ENCODE results near the gene CNGB1.
A peak's percentile ranks its signal among the peaks of the same experiment; 100 is the strongest.

Gene CNGB1

GRCh38 chr16:57888128-57888527 is 82.8 kb downstream of the CNGB1 start:
- Histone ChIP-seq H3K4me1 (ENCODE audit: control insufficient read depth, insufficient read depth, low read length, unreplicated experiment) (peaks cover 45% of the 10 kb centered on the region), H3K4me3 (ENCODE audit: low read depth, low read length) (no peak overlapping the region), H3K27me3 (ENCODE audit: insufficient read depth, low read length) (peaks cover 18% of the 10 kb centered on the region), H3K36me3 (ENCODE audit: insufficient read depth, low read length) (no peaks in the 10 kb centered on the region), H3K27ac (ENCODE audit: low read depth, low read length) (no peak overlapping the region), H3K79me2 (ENCODE audit: control insufficient read depth, insufficient read depth, low read length, unreplicated experiment) (no peaks in the 10 kb centered on the region), H2AFZ (ENCODE audit: low read length, unreplicated experiment) (no peak overlapping the region)

- Histone ChIP-seq H3K4me1 (ENCODE audit: control insufficient read depth, insufficient read depth, low read length, unreplicated experiment) (peaks cover 45% of the 10 kb centered on the region), H3K27me3 (ENCODE audit: insufficient read depth, low read length) (peaks cover 18% of the 10 kb centered on the region), H3K27ac (ENCODE audit: low read depth, low read length) (no peak overlapping the region), H2AFZ (ENCODE audit: low read length, unreplicated experiment) (no peak overlapping the region), H3K36me3 (ENCODE audit: insufficient read depth, low read length) (no peaks in the 10 kb centered on the region), H3K79me2 (ENCODE audit: control insufficient read depth, insufficient read depth, low read length, unreplicated experiment) (no peaks in the 10 kb centered on the region), H3K4me3 (ENCODE audit: low read depth, low read length) (no peak overlapping the region)
Measured at GRCh38 chr16:57887711-57888110, 83.2 kb downstream of the CNGB1 start.

GRCh38 chr16:57886427-57886826 is 84.5 kb downstream of the CNGB1 start:
- H3K27me3 ChIP-seq (ENCODE audit: insufficient read depth, low read length): peaks cover 18% of the 10 kb centered on the region
- peaks cover 36% of the 10 kb centered on the region for H3K4me1 ChIP-seq (ENCODE audit: control insufficient read depth, insufficient read depth, low read length, unreplicated experiment)
- H3K79me2 ChIP-seq (ENCODE audit: control insufficient read depth, insufficient read depth, low read length, unreplicated experiment): no peaks in the 10 kb centered on the region
- no peak overlapping the region for H3K27ac ChIP-seq (ENCODE audit: low read depth, low read length)
- H2AFZ ChIP-seq (ENCODE audit: low read length, unreplicated experiment): no peak overlapping the region
- H3K36me3 ChIP-seq (ENCODE audit: insufficient read depth, low read length): no peaks in the 10 kb centered on the region
- no peak overlapping the region for H3K4me3 ChIP-seq (ENCODE audit: low read depth, low read length)

- Histone ChIP-seq H2AFZ (ENCODE audit: low read length, unreplicated experiment) (no peak overlapping the region), H3K79me2 (ENCODE audit: control insufficient read depth, insufficient read depth, low read length, unreplicated experiment) (no peaks in the 10 kb centered on the region), H3K4me1 (ENCODE audit: control insufficient read depth, insufficient read depth, low read length, unreplicated experiment) (peaks cover 19% of the 10 kb centered on the region), H3K36me3 (ENCODE audit: insufficient read depth, low read length) (no peaks in the 10 kb centered on the region), H3K27ac (ENCODE audit: low read depth, low read length) (no peak overlapping the region), H3K4me3 (ENCODE audit: low read depth, low read length) (no peak overlapping the region), H3K27me3 (ENCODE audit: insufficient read depth, low read length) (peaks cover 18% of the 10 kb centered on the region)
Measured at GRCh38 chr16:57884655-57885133, 86.2 kb downstream of the CNGB1 start.

GRCh38 chr16:57883953-57884654 is 86.8 kb downstream of the CNGB1 start:
- H3K27ac ChIP-seq (ENCODE audit: low read depth, low read length): no peak overlapping the region
- H3K79me2 ChIP-seq (ENCODE audit: control insufficient read depth, insufficient read depth, low read length, unreplicated experiment): no peaks in the 10 kb centered on the region
- H3K4me1 ChIP-seq (ENCODE audit: control insufficient read depth, insufficient read depth, low read length, unreplicated experiment): peaks cover 13% of the 10 kb centered on the region
- H3K4me3 ChIP-seq (ENCODE audit: low read depth, low read length): peak overlapping the region; percentile 27; the same call in 1 of the 2 replicates
- H2AFZ ChIP-seq (ENCODE audit: low read length, unreplicated experiment): peak overlapping the region; percentile 32
- peaks cover 18% of the 10 kb centered on the region for H3K27me3 ChIP-seq (ENCODE audit: insufficient read depth, low read length)
- H3K36me3 ChIP-seq (ENCODE audit: insufficient read depth, low read length): no peaks in the 10 kb centered on the region

GRCh38 chr16:57883480-57883879 is 87.4 kb downstream of the CNGB1 start:
- H3K36me3 ChIP-seq (ENCODE audit: insufficient read depth, low read length): no peaks in the 10 kb centered on the region
- H3K4me3 ChIP-seq (ENCODE audit: low read depth, low read length): peak overlapping the region; percentile 27; the same call in 1 of the 2 replicates
- H2AFZ ChIP-seq (ENCODE audit: low read length, unreplicated experiment): peak overlapping the region; percentile 32
- peaks cover 18% of the 10 kb centered on the region for H3K27me3 ChIP-seq (ENCODE audit: insufficient read depth, low read length)
- peaks cover 13% of the 10 kb centered on the region for H3K4me1 ChIP-seq (ENCODE audit: control insufficient read depth, insufficient read depth, low read length, unreplicated experiment)
- H3K27ac ChIP-seq (ENCODE audit: low read depth, low read length): no peak overlapping the region
- no peaks in the 10 kb centered on the region for H3K79me2 ChIP-seq (ENCODE audit: control insufficient read depth, insufficient read depth, low read length, unreplicated experiment)

GRCh38 chr16:57882792-57883191 is 88.1 kb downstream of the CNGB1 start:
- H3K36me3 ChIP-seq (ENCODE audit: insufficient read depth, low read length): no peaks in the 10 kb centered on the region
- H3K79me2 ChIP-seq (ENCODE audit: control insufficient read depth, insufficient read depth, low read length, unreplicated experiment): no peaks in the 10 kb centered on the region
- H3K4me1 ChIP-seq (ENCODE audit: control insufficient read depth, insufficient read depth, low read length, unreplicated experiment): peaks cover 13% of the 10 kb centered on the region
- no peak overlapping the region for H3K27ac ChIP-seq (ENCODE audit: low read depth, low read length)
- H3K4me3 ChIP-seq (ENCODE audit: low read depth, low read length): no peak overlapping the region
- peaks cover 18% of the 10 kb centered on the region for H3K27me3 ChIP-seq (ENCODE audit: insufficient read depth, low read length)
- H2AFZ ChIP-seq (ENCODE audit: low read length, unreplicated experiment): no peak overlapping the region

GRCh38 chr16:57882206-57882605 is 88.7 kb downstream of the CNGB1 start:
- peaks cover 13% of the 10 kb centered on the region for H3K4me1 ChIP-seq (ENCODE audit: control insufficient read depth, insufficient read depth, low read length, unreplicated experiment)
- H3K27ac ChIP-seq (ENCODE audit: low read depth, low read length): no peak overlapping the region
- no peak overlapping the region for H3K4me3 ChIP-seq (ENCODE audit: low read depth, low read length)
- no peaks in the 10 kb centered on the region for H3K36me3 ChIP-seq (ENCODE audit: insufficient read depth, low read length)
- H3K27me3 ChIP-seq (ENCODE audit: insufficient read depth, low read length): peaks cover 18% of the 10 kb centered on the region
- H2AFZ ChIP-seq (ENCODE audit: low read length, unreplicated experiment): no peak overlapping the region
- no peaks in the 10 kb centered on the region for H3K79me2 ChIP-seq (ENCODE audit: control insufficient read depth, insufficient read depth, low read length, unreplicated experiment)

- peaks cover 9% of the 10 kb centered on the region for H3K4me1 ChIP-seq (ENCODE audit: control insufficient read depth, insufficient read depth, low read length, unreplicated experiment)
- H3K36me3 ChIP-seq (ENCODE audit: insufficient read depth, low read length): no peaks in the 10 kb centered on the region
- H3K4me3 ChIP-seq (ENCODE audit: low read depth, low read length): no peak overlapping the region
- no peak overlapping the region for H2AFZ ChIP-seq (ENCODE audit: low read length, unreplicated experiment)
- H3K79me2 ChIP-seq (ENCODE audit: control insufficient read depth, insufficient read depth, low read length, unreplicated experiment): no peaks in the 10 kb centered on the region
- H3K27me3 ChIP-seq (ENCODE audit: insufficient read depth, low read length): peaks cover 4% of the 10 kb centered on the region; the same call in 1 of the 2 replicates
- no peak overlapping the region for H3K27ac ChIP-seq (ENCODE audit: low read depth, low read length)
Measured at GRCh38 chr16:57878586-57878985, 92.3 kb downstream of the CNGB1 start.

GRCh38 chr16:57876210-57876609 is 94.7 kb downstream of the CNGB1 start:
- Histone ChIP-seq H3K27ac (ENCODE audit: low read depth, low read length) (no peak overlapping the region), H3K27me3 (ENCODE audit: insufficient read depth, low read length) (no peaks in the 10 kb centered on the region), H3K4me3 (ENCODE audit: low read depth, low read length) (no peak overlapping the region), H3K36me3 (ENCODE audit: insufficient read depth, low read length) (no peaks in the 10 kb centered on the region), H2AFZ (ENCODE audit: low read length, unreplicated experiment) (no peak overlapping the region), H3K79me2 (ENCODE audit: control insufficient read depth, insufficient read depth, low read length, unreplicated experiment) (no peaks in the 10 kb centered on the region), H3K4me1 (ENCODE audit: control insufficient read depth, insufficient read depth, low read length, unreplicated experiment) (peaks cover 8% of the 10 kb centered on the region)

GRCh38 chr16:57875347-57875746 is 95.6 kb downstream of the CNGB1 start:
- no peaks in the 10 kb centered on the region for H3K36me3 ChIP-seq (ENCODE audit: insufficient read depth, low read length)
- no peak overlapping the region for H2AFZ ChIP-seq (ENCODE audit: low read length, unreplicated experiment)
- no peaks in the 10 kb centered on the region for H3K79me2 ChIP-seq (ENCODE audit: control insufficient read depth, insufficient read depth, low read length, unreplicated experiment)
- no peak overlapping the region for H3K4me3 ChIP-seq (ENCODE audit: low read depth, low read length)
- no peak overlapping the region for H3K27ac ChIP-seq (ENCODE audit: low read depth, low read length)
- H3K4me1 ChIP-seq (ENCODE audit: control insufficient read depth, insufficient read depth, low read length, unreplicated experiment): peaks cover 15% of the 10 kb centered on the region
- no peaks in the 10 kb centered on the region for H3K27me3 ChIP-seq (ENCODE audit: insufficient read depth, low read length)

All from ACC112 (cell line).